HepG2 (cell line): ENCODE results near the gene PEX11B. TPM values are rescaled to one million over a fixed set of nuclear protein-coding genes. Genes with fewer than 3 reads are reported as not detected.

ENCODE experiments used
- DBP ChIP-seq: sonication (generic); formaldehyde crosslinking; IDR thresholded peaks from 2 replicates; pipeline ENCODE4 v1.4.0; 2020; ENCODE audit warnings: missing genetic modification reagents; ENCODE audit errors: not compliant biosample characterization
- FOSL2 ChIP-seq: sonication (generic); formaldehyde crosslinking; IDR thresholded peaks from 2 replicates; pipeline ENCODE4 v1.4.0; 2020; ENCODE audit warnings: missing genetic modification reagents
- MIXL1 ChIP-seq: IDR thresholded peaks from 2 replicates; pipeline ENCODE4 v1.6.1; 2016
- MTF2 ChIP-seq: sonication (generic); formaldehyde crosslinking; IDR thresholded peaks from 2 replicates; pipeline ENCODE4 v1.5.0; 2020; ENCODE audit warnings: missing genetic modification reagents, borderline replicate concordance
- PAWR ChIP-seq: sonication (generic); formaldehyde crosslinking; IDR thresholded peaks from 2 replicates; pipeline ENCODE4 v1.4.0; 2020; ENCODE audit warnings: missing genetic modification reagents, mild to moderate bottlenecking, borderline replicate concordance
- POLR2A ChIP-seq, 2 experiments: IDR thresholded peaks; 2 replicates each; pipeline ENCODE4 v1.6.1; 2011; ENCODE audit warnings: low read depth in 2 of 2, low read length in 2 of 2, mild to moderate bottlenecking in 1 of 2, moderate library complexity in 1 of 2; ENCODE audit not compliant: insufficient read depth in 1 of 2
- RXRB ChIP-seq: IDR thresholded peaks from 2 replicates; pipeline ENCODE4 v1.6.1; 2016; ENCODE audit warnings: borderline replicate concordance, missing genetic modification reagents, missing compliant biosample characterization
- SMC3 ChIP-seq: IDR thresholded peaks from 2 replicates; pipeline ENCODE4 v1.6.1; 2011; ENCODE audit warnings: low read length, improper control_type of control experiment
- ZNF12 ChIP-seq: sonication (generic); formaldehyde crosslinking; IDR thresholded peaks from 2 replicates; pipeline ENCODE4 v1.5.0; 2020; ENCODE audit warnings: missing genetic modification reagents
- ZNF205 ChIP-seq: IDR thresholded peaks from 2 replicates; pipeline ENCODE4 v1.6.1; 2018; ENCODE audit warnings: missing biosample characterization, missing genetic modification reagents
- ZNF207 ChIP-seq: fragments of 450-650 bp; IDR thresholded peaks from 2 replicates; pipeline ENCODE4 v1.6.1; 2016; ENCODE audit warnings: antibody characterized with exemption, borderline replicate concordance
- ZNF329 ChIP-seq: sonication (generic); formaldehyde crosslinking; IDR thresholded peaks from 2 replicates; pipeline ENCODE4 v1.9.0; 2021; ENCODE audit warnings: low read depth, mild to moderate bottlenecking, missing genetic modification reagents
- ZNF333 ChIP-seq: sonication (generic); formaldehyde crosslinking; IDR thresholded peaks from 2 replicates; pipeline ENCODE4 v1.4.0; 2020; ENCODE audit warnings: mild to moderate bottlenecking, missing genetic modification reagents, borderline replicate concordance
- ZNF546 ChIP-seq: sonication (generic); formaldehyde crosslinking; conservative IDR thresholded peaks from 2 replicates; pipeline ENCODE4 v1.8.1; 2023; ENCODE audit warnings: mild to moderate bottlenecking, missing genetic modification reagents
- ZNF773 ChIP-seq: sonication (generic); formaldehyde crosslinking; IDR thresholded peaks from 2 replicates; pipeline ENCODE4 v1.4.0; 2020; ENCODE audit warnings: missing genetic modification reagents, borderline replicate concordance
- ZNF839 ChIP-seq: sonication (generic); formaldehyde crosslinking; IDR thresholded peaks from 2 replicates; pipeline ENCODE4 v1.4.0; 2020; ENCODE audit warnings: missing genetic modification reagents, mild to moderate bottlenecking, borderline replicate concordance
- polyA plus RNA-seq, 8 experiments: library from polyadenylated mRNA; depleted of rRNA in 3 of 8; stranded (reverse) in 7 of 8; unstranded in 1 of 8; fragments of >200 nt; fragmentation: Illumina TruSeq in 4 of 8; extraction: Trizol in 4 of 8; gene quantifications; 2 replicates each; pipeline versions ENCODE4 v1.2.1 to v1.2.3, GENCODE V29; 2011 to 2016; ENCODE audit warnings: low read depth in 4 of 8, missing spikeins in 1 of 8, mixed read lengths in 1 of 8; ENCODE audit not compliant: insufficient read depth in 1 of 8
- total RNA-seq, 5 experiments: library from RNA; depleted of rRNA; stranded (reverse); fragments of >200 nt; fragmentation: Illumina TruSeq; extraction: Trizol; gene quantifications; 2 replicates each; pipeline ENCODE4 v1.2.3, GENCODE V29; 2016; ENCODE audit warnings: low read depth in 1 of 5
- TF ChIP-seq, protein P1 (sequence below): sonication (generic); formaldehyde crosslinking; IDR thresholded peaks from 2 replicates; pipeline ENCODE4 v1.9.0; 2021; ENCODE audit warnings: mild to moderate bottlenecking, missing genetic modification reagents
- TF ChIP-seq, protein P2 (sequence below): sonication (generic); formaldehyde crosslinking; IDR thresholded peaks from 2 replicates; pipeline ENCODE4 v1.8.1; 2023; ENCODE audit warnings: mild to moderate bottlenecking, moderate library complexity, missing genetic modification reagents
- TF ChIP-seq, protein P3 (sequence below): sonication (generic); formaldehyde crosslinking; conservative IDR thresholded peaks from 2 replicates; pipeline ENCODE4 v1.5.0; 2020; ENCODE audit warnings: missing genetic modification reagents

Gene PEX11B
- total and polyA plus RNA-seq, 2 of the 13 experiments (the other 11 are each of a cell fraction or from before 2014, with no cell fraction given) = 21.6 to 48.4 TPM

GRCh38 chr1:145918144-145918991 is at the start of gene PEX11B (continued):
- TF ChIP-seq, protein P1, sequence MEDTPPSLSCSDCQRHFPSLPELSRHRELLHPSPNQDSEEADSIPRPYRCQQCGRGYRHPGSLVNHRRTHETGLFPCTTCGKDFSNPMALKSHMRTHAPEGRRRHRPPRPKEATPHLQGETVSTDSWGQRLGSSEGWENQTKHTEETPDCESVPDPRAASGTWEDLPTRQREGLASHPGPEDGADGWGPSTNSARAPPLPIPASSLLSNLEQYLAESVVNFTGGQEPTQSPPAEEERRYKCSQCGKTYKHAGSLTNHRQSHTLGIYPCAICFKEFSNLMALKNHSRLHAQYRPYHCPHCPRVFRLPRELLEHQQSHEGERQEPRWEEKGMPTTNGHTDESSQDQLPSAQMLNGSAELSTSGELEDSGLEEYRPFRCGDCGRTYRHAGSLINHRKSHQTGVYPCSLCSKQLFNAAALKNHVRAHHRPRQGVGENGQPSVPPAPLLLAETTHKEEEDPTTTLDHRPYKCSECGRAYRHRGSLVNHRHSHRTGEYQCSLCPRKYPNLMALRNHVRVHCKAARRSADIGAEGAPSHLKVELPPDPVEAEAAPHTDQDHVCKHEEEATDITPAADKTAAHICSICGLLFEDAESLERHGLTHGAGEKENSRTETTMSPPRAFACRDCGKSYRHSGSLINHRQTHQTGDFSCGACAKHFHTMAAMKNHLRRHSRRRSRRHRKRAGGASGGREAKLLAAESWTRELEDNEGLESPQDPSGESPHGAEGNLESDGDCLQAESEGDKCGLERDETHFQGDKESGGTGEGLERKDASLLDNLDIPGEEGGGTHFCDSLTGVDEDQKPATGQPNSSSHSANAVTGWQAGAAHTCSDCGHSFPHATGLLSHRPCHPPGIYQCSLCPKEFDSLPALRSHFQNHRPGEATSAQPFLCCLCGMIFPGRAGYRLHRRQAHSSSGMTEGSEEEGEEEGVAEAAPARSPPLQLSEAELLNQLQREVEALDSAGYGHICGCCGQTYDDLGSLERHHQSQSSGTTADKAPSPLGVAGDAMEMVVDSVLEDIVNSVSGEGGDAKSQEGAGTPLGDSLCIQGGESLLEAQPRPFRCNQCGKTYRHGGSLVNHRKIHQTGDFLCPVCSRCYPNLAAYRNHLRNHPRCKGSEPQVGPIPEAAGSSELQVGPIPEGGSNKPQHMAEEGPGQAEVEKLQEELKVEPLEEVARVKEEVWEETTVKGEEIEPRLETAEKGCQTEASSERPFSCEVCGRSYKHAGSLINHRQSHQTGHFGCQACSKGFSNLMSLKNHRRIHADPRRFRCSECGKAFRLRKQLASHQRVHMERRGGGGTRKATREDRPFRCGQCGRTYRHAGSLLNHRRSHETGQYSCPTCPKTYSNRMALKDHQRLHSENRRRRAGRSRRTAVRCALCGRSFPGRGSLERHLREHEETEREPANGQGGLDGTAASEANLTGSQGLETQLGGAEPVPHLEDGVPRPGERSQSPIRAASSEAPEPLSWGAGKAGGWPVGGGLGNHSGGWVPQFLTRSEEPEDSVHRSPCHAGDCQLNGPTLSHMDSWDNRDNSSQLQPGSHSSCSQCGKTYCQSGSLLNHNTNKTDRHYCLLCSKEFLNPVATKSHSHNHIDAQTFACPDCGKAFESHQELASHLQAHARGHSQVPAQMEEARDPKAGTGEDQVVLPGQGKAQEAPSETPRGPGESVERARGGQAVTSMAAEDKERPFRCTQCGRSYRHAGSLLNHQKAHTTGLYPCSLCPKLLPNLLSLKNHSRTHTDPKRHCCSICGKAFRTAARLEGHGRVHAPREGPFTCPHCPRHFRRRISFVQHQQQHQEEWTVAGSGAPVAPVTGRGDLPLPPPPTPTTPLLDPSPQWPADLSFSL (CRISPR knock-in tag) = no peak
- no peak for TF ChIP-seq PAWR (CRISPR knock-in tag)
- TF ChIP-seq ZNF329 (CRISPR knock-in tag) = no peak
- TF ChIP-seq MTF2 (CRISPR knock-in tag) = no peak
- TF ChIP-seq MIXL1 (CRISPR knock-in tag) = no peak
- TF ChIP-seq RXRB (CRISPR knock-in tag) = no peak
- TF ChIP-seq, protein P2, sequence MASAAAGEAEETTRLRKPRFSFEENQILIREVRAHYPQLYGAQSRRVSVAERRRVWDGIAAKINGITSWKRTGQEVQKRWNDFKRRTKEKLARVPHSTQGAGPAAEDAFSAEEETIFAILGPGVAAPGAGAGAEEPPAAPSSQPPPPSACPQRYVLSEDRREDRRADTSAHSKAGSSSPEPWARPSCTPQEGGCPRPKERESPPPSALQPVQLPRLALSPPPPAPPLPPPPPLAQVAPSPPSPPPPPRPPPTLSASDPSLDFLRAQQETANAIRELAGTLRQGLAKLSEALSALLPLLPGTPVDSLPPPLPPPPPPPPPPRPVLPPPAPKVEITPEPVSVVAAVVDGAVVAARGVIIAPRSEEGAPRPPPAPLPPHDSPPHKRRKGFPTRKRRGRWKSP = no peak
- no peak for TF ChIP-seq DBP
- TF ChIP-seq ZNF207 = no peak
- TF ChIP-seq FOSL2 (CRISPR knock-in tag) = peak; percentile 23; the same call in 1 of the 2 replicates
- peak; percentile 25 to 68; a peak in 2 of 4 replicates for TF ChIP-seq POLR2A (IDR thresholded peaks at IDR 0.05; ENCODE audit: insufficient read depth in 1 of 2, low read depth in 2 of 2, low read length in 2 of 2)
- TF ChIP-seq, protein P3, sequence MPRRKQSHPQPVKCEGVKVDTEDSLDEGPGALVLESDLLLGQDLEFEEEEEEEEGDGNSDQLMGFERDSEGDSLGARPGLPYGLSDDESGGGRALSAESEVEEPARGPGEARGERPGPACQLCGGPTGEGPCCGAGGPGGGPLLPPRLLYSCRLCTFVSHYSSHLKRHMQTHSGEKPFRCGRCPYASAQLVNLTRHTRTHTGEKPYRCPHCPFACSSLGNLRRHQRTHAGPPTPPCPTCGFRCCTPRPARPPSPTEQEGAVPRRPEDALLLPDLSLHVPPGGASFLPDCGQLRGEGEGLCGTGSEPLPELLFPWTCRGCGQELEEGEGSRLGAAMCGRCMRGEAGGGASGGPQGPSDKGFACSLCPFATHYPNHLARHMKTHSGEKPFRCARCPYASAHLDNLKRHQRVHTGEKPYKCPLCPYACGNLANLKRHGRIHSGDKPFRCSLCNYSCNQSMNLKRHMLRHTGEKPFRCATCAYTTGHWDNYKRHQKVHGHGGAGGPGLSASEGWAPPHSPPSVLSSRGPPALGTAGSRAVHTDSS (CRISPR knock-in tag) = no peak
- no peak for TF ChIP-seq SMC3
- no peak for TF ChIP-seq ZNF546
- no peak for TF ChIP-seq ZNF773 (CRISPR knock-in tag)
- TF ChIP-seq ZNF205 (CRISPR knock-in tag) = no peak
- TF ChIP-seq ZNF333 = no peak
- no peak for TF ChIP-seq ZNF12 (CRISPR knock-in tag)
- no peak for TF ChIP-seq ZNF839 (CRISPR knock-in tag)
